Gastroesophageal sphincter (tissue), 3 donors: Measurements from ENCODE around the gene AKTIP.

Experiments used
- CTCF ChIP-seq, 4 experiments: fragments of 200-600 bp in 2 of 4; fragments of 450-650 bp in 2 of 4; sonication (generic) in 1 of 4; IDR thresholded peaks; one replicate each; pipeline ENCODE4 v1.5.1; 2017 to 2019; ENCODE audit warnings: antibody characterized with exemption in 4 of 4, mild to moderate bottlenecking in 2 of 4, moderate library complexity in 2 of 4
- EP300 ChIP-seq: sonication (generic); formaldehyde crosslinking; IDR thresholded peaks from one replicate; pipeline ENCODE4 v1.6.1; 2017; ENCODE audit warnings: antibody characterized with exemption, mild to moderate bottlenecking
- POLR2A ChIP-seq, 2 donors: fragments of 450-650 bp; IDR thresholded peaks; one replicate each; pipeline ENCODE4 v1.6.1; 2017; ENCODE audit warnings: antibody characterized with exemption in 2 of 2, mild to moderate bottlenecking in 2 of 2, moderate library complexity in 1 of 2
- POLR2AphosphoS5 ChIP-seq: sonication (generic); formaldehyde crosslinking; IDR thresholded peaks from one replicate; pipeline ENCODE4 v1.6.1; 2017; ENCODE audit warnings: antibody characterized with exemption

- no peak for TF ChIP-seq CTCF (IDR thresholded peaks at IDR 0.05)
- no peak for TF ChIP-seq POLR2A (IDR thresholded peaks at IDR 0.05)
- TF ChIP-seq EP300: no peak
- TF ChIP-seq POLR2AphosphoS5: no peak
These were observed 8.0 kb upstream of the AKTIP start for GRCh38 chr16:53511084-53511402.
